NCI-H345 (cell line): ENCODE results near the gene IMMP2L.

Source experiments
- DNase-seq: peaks from one replicate; lab custom pipeline; 2025; lab: John Stamatoyannopoulos, UW

The IMMP2L gene

DNA sequence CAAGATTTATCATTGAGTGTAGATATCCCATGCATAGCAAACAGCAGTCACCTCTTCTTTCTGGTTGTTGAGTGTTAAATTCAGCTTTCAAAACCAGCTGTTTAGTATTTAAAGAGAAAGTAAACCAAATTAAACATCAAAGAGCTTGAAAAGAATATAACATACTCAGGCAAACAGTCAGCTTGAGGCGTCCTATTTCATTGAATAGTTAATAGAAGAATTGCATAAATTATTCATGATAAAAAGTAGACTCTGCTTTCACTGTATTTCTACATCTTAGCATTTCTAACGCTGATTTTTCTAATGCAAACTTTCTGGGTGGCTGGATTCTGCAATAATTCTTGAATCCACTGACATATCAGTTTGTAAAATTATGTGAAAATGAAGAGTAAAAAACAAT lies 935.9 kb downstream of the IMMP2L start:
- DNase-seq: no peak

DNA sequence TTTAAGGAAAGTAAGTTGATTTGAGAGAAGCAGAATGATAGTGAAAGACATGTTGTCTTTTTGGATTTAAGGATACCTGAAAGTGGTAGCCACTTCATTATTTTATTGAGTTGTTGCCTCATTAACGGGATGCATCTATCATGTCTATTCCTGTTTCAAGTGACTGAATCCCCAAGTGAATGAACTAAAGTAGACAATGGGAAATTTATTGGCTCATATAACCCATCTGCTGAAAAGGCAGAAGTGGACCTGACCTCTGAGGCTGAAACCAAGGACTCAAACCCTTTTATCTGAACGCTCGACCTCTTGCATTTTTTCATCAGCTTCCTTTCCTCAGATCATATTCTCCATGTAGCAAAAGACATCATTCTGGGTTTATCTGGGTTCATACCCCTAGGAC lies 937.0 kb downstream of the IMMP2L start:
- DNase-seq: no peak

DNA sequence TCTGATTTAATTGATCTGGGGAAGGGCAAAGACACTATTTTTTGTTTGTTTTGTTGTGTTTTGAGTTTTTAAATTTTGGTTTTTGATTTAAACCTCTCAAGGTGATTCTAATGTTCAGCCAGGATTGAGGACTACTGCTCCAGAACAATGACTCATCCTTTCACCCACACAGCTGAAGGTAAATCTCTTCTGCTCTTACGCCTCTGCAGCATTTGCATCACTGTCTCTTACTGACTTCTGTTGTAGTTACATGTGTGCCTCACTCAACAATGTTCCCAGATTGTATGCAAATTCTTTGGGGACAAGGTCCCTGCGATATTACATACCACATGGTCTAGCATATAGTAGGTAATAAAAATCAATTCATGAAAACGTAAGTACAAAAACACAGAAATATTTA lies 938.9 kb downstream of the IMMP2L start:
- DNase-seq: no peak

DNA sequence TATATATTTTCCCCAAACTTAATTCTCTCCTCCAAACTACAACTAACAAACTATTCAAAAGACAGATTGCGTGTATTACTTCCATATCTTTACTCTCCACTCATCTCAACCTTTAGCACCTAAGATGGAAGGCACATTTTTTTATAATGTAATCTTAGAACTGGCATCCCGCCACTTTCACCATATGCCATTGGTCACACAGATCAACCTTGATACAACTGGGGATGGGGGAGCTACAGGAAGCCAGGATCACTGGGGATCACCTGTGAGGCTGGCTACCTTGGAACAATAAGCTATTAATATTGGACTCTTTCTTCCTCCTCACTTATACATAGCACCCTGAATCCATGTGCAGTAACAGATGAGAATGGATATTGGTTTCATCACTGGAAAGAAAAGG lies 941.0 kb downstream of the IMMP2L start:
- no peak for DNase-seq

DNA sequence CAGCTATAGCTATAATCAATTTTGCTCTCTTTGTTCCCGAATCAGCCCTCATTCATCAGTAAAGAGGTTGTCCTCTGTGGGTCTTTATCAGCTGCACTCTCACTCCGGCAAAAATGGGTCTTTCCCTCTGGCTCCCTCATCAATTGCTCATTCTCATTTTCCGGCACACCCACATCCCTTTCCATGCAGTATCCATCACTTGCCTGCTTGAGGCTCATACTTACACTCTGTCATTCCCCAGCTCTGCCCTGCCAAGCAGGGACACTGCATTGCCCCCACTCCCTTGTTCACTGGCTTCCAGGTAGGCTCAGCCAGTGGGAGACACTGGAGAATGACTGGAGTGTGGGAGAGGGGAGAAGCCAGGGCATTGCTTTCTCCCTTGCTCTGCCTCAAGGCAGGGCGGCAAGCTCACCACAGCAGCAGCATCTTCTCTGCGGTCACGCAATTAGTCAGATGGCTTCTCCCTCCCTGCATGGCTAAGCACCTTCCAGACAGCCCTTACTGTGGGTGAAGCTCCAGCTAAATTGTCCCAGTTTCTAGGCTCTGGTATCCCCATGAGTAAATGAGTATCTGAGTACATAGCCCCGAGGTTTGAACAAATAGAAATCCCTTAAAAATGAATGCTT lies 942.1 kb downstream of the IMMP2L start:
- no peak for DNase-seq
